Left colon (tissue), 2 donors: Measurements from ENCODE around the gene KCNJ10. TPM values are rescaled to one million over a fixed set of nuclear protein-coding genes. Genes with fewer than 3 reads are reported as not detected.

ENCODE experiments used
- ATAC-seq: fragments of 200-7000 bp; cut with Tn5 transposase; one replicate; pipeline ENCODE4 v1.9.1; 2020; ENCODE audit warnings: mild to moderate bottlenecking, moderate library complexity
- DNase-seq, 2 donors: peaks; one replicate each; pipeline ENCODE4 v3.0.0-alpha.2; 2020
- intact Hi-C, 2 donors: fragments of 100-400 bp; cut with DNase I in 1 of 2; cut with micrococcal nuclease in 1 of 2; formaldehyde crosslinking; loops; one replicate each; pipeline versions ENCODE4 v1.11.2 to v1.14.0; 2022; cut with DNase I, micrococcal nuclease
- total RNA-seq, 2 donors: library from RNA; stranded (reverse); fragmentation: NEBNext Ultra II Directional; extraction: Animal tissue kit (Norgen Biotek cat#: 25700); gene quantifications; one replicate each; pipeline ENCODE4 v1.2.1, GENCODE V29; 2021
- donor health status: DM: no; HTN: no; CAD: no.
- donor health status: DM: yes; HTN: yes; CAD: no.

KCNJ10 gene
- total RNA-seq, 2 donors from 2014 or later, result 0.45 TPM; not detected in 1

DNA sequence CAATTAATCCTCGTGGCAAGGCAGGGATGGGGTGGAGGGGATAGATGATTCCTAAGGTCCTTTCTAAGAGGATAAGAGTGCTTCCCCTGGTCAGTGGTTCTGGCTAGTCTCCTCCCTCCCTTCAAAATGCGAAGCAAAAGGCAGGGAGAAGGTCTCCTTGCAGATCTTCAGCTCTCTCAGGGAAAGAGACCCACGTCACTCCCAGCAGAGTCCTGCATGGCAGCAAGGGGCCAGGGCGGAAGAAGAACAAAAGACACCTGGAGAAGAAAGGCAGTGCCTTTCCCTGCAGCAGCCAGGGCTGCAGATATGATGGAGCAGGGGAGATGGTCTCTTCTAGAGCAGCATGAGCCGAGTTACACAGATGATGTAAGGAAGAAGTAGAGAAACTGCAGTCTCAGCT, 86.3 kb downstream of the KCNJ10 start:
- no peak for DNase-seq

DNA sequence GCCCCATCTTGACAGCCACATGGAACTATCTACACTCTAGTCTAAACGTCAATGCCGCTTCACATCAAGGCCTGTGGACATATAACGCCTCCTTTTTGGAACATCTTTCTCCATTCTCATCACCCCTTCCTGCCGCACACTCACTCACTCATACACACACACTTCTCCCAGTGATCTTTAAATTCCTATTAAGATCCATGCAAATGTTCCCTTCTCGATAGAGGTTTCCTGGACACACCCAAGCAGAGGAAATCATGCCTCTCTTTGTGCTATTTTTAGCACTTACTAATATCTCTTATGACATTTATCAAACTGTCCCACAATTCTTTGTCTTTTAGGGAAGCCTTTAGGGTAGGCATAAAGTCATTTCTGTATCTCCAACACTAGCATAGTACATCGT, 87.7 kb downstream of the KCNJ10 start:
- no peak for DNase-seq
- intact Hi-C loops, result no loop called here
- ATAC-seq, result no peak

More for the DNA sequence above, 86.3 kb downstream of the KCNJ10 start:
- intact Hi-C loops, result no loop called here
- ATAC-seq, result no peak

DNA sequence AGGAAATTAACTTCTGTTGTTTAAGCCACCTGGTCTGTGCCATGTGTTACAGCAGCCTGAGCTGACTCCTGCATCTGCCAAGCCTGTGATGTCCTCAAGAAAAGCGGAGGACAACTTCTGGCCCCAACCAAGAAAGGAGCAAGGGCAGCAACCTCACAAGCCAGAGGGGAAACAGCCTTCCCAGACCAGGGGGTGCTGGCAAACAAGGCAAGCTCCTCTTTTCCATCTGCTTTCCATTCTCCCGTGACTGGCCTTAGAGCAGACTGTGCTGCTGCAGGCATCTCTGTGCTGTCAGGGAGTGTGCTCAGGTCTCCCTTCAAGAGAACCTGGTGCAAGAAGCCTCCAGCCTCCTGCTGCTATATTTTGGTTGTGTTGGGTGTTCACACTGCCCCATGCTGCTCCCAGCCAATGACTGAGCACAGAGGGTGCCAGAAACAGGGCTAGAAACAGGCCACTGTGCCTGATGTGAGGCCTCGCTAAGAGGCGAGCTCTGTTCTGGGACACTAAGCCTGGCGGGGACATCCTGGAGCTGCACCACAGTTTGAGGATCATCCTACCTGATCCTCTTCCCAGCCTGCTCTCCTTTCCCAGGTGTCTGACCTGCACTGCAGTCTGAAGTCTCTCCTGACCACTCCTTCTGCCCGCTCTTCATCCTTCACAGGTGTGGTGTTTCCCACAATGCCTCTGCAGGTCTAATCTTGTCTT, 88.5 kb downstream of the KCNJ10 start:
- DNase-seq (no peak), ATAC-seq (no peak)
- intact Hi-C loops, result no loop called here

DNA sequence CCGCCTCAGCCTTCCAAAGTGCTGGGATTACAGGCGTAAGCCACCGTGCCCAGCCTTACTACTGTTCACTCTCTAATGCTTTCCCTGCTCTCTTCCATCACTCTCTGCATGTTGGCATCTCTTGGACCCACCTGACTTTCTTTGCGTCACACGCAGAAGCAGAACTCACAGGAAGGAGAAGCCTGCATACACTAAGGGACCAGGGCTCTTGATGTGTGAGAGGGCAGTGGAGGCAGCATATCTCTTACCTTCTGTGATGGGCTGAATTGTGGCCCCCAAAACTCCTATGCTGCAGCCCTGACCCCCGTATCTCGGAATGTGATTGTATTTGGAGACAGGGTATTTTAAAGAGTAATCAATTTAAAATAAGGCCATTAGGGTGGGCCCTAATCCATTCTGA, 89.2 kb downstream of the KCNJ10 start:
- no peak for DNase-seq
- intact Hi-C loops, result no loop called here
- no peak for ATAC-seq

DNA sequence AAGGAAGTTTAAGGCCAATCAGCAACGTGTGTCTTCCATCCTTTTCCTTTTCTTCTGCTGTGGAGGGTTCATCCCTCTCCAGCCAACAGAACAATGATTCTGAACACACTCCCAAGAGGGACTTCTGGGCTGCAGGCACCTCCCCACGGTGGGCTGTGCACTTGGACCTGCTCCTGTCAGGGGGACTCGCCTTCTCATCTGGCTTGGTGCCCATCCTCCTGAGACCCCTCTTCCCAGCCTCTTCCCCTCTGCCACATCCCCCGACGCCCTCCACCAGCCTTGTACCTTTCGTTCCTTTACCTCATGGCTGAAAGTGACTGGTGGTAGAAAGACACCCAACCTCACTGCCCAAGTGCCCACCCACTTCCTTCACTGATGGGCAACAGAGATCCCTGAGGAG, 89.9 kb downstream of the KCNJ10 start:
- DNase-seq (no peak), ATAC-seq (no peak)
- intact Hi-C loops, result no loop called here

DNA sequence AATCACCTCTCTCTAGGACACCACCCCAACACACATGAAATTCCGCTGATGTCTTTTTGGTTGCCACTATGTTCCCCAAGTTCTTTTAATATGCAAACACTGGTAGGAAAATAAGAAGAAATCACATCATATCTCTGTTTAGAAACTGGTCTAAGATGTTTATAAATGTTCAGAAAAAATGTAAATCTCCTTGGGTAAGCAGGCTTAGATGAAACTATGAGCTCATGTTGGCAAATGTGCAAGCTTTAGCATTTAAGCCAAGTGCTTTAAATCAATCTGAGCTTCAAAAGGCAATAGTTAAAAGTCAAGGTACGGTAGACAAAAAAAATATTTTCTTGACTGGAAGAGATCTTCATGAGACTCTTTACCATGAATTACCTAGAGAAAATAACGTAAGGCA, 90.7 kb downstream of the KCNJ10 start:
- intact Hi-C loops, result no loop called here
- no peak for DNase-seq
- no peak for ATAC-seq

DNA sequence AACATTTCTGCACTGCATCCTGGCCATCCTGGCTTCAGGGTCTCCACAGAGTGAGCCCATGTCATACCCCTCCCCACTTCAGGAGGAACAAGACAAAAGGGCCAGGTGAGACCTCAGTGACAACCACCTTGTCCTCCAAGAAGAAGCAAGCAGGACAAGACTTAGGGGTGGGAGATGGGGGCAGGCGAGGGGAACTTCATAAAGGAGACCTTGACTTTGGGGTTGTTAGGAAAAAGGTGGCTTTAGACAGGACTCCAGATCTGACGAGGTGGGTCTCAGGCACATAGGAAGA, 91.9 kb downstream of the KCNJ10 start:
- intact Hi-C loops, result no loop called here
- DNase-seq (no peak), ATAC-seq (no peak)

DNA sequence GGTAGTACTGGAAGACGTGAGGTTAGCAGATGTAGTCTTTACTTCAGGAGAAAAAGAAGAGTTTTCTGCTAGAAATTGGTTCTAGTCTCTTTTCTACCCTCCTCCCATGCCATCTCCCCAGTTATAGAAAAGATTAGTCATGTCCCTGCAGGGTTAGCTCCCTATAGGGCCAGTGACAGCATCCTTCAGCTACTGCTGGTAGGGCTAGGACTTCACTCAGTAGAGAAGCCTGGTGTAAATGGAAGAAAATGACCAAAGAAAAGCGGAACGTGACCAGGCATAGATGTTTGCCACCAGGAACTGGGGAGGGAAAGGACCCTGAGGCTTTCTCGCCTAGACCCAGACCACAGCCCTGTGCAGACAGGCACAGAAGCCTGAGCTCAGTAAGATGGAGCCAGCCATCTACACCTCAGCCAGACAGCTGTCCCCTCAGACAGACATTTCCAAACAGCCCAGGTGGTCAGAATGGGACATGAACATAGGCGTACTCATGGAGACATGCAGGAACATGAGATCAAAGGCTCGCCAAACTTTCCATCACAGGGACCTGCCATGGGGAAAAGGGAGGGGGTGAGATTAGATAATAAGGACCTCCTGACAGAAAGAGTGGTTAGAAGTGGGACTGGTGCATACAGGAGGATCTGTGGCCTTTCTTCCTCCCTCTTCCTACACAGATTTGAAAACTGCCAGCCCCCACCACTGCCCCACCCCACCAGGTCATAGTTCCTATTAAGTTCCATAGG, 92.4 kb downstream of the KCNJ10 start:
- ATAC-seq (no peak), DNase-seq (no peak)
- intact Hi-C loops, result no loop called here

DNA sequence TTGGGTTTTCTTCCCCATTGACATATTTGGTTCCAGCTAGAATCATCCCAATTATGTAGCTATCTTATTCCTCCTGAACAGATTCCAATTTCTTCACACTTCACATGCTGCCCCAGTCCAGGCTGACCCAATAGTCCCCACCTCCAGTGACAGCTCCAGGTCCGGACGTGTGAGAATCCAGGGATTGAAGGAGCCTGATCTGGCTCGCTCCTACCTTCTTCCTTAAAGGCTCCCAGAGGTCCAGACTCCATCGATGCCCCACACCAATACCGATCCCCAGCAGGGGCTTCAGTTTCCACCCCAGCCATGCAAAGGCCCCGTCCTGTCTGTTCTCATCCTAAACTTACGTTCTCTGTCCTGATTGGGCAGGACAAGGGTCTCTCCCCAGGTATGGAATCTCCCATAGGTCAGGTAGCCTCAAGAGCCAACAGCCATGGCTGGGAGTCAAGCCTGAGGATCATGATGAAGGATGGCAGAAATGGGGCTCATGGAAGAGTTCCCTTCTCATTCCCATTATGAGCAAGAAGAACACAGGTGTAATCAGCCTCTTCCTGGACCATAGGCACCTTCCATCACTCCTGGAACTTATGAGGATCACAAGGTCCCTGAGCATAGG, 95.5 kb downstream of the KCNJ10 start:
- intact Hi-C loops, result no loop called here

DNA sequence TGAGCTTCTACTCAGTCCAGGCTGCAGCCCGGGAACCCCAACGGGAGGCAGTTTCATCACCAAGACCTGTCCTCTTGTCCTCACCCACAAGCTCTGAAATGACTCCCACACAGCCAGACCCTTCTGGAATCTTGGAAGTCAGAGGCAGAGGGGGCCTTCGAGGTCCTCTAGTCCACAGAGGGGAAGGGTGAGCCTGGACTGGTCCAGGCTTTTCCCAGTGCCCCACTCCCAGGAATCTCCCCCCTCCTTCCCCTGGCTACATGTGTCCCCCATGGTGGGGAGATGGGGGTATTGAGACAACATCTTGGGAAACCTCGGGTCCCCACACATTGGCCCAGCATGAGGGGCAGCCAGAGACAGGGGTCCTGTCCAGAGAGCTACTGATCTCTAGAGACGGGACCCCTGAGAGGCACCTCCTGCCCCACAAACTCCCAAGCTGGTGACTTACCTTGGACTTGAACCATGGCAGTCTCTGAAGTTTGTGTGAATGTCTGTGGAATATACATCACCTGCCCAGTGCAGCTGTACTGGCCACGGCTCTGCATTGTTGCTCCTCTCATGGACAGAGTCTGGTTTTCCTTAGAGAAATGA, 96.5 kb downstream of the KCNJ10 start:
- intact Hi-C loops, result no loop called here
- ATAC-seq, result no peak
- DNase-seq, result peak in 1 of 2 donors; percentile 20

More for the DNA sequence above, 95.5 kb downstream of the KCNJ10 start:
- no peak for ATAC-seq
- no peak for DNase-seq

DNA sequence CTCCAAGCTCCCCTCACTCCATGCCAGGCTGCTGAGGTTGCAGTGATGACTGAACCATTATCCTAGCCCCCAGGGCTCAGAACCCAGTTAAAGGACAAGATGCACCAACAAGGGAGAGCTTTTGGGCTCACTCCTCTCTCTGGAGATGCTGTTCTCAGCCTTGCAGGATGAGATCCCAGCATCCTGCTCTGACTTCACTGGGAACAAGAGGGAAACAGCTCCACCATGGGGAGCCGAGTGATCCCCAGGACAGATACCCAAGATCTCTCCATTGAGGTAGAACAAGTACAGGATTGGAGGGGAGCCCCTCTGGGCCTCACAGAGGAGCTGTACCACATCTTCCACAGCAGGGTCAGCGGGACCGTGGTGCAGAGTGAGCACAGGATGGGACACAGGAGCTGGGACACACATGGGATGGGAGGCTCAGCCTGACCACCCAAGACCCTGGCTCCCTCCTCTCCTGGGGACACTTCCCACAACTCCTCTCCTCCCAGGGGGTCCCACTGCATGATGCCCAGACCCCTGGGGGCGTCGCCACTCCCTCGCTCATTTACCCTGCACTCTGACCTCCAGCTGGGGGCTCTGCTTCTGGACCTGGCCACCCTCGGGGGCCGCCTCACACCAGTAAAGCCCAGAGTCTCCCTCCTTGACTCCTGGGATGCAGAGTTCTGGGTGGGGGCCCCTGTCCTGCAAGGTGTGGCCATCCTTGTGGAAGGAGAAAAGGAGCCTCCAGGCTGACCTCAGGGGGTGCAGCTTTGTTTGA, 97.3 kb downstream of the KCNJ10 start:
- peak in 1 of 2 donors; percentile 20 for DNase-seq
- ATAC-seq, result no peak
- intact Hi-C loops, result no loop called here

DNA sequence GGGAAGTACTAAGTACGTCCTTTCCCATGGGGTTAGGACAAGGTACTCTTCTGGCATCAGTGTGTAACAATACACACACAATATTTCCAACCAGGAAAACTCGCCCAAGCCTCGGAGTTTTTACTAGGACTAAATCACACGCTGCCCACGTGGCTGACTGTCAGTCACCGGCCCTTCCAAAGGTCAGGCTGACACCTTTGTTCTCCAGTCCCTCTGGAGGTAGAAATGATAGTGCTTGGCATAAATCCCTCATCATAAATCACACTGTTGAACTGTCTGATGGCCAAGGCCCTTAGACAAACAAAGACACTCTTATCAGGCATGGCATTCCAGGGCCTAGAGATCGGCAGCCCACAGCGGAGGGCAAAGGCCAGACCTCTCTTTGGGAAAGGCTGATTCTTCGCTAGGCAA, 99.0 kb downstream of the KCNJ10 start:
- intact Hi-C loops, result no loop called here
- DNase-seq (peak; percentile 84 to 91), ATAC-seq (peak; percentile 95)

DNA sequence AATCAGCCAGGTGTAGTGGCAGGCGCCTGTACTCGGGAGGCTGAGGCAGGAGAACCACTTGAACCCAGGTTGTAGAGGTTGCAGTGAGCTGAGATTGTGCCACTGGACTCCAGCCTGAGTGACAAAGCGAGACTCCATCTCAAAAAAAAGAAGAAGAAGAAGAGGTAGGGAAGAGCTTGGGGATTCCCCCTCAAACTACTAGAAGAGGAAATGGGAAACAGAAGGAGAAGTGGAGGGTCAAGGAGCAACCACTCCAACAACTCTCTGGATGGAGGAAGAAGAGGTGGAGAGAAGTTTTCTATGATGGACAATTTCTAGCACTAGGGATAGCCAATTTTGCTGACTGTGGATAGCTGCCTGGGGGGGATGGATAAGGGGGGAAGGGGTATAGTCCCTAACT, 101.1 kb downstream of the KCNJ10 start:
- intact Hi-C loops, result no loop called here
- DNase-seq, result no peak
- no peak for ATAC-seq

DNA sequence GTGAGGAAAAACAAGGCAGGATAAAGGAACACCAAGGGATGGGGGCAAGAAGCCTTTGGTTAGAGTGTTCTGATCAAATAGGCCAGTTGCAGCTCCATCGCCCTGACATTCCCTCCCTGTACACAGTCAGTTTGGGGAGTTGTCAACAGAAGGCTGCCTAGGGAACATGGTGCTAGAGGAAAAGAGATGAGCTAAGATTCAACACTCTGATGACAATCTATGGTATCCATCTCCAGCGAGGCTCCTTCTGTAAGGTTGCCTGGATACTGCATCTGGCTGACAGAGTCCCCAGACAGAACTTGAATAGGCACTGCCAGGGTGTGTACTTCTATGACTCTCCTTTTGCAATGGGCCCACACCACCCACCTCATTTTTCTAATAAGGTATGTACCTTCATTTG, 104.7 kb downstream of the KCNJ10 start:
- intact Hi-C loops, result no loop called here
- DNase-seq (no peak), ATAC-seq (no peak)

DNA sequence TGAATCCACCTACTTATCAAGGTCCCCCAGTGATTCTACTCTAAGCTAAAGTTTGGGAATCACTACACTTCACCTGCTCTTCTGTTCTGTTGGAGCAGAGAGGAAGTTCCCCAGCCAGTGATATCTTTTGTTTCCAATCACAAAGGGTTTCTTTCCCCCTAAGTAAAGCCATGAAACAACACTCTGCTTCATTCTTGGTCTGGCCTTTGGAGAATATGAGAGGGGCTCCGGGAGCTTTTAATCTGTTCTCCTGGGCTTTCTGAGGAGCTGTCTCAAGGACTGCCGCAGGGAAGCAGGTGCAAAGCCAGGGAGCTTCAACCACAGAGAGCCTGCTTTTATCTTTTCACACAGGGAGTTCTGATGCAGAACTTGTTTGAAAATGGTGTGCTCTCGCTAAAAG, 105.8 kb downstream of the KCNJ10 start:
- no peak for ATAC-seq
- DNase-seq, result no peak
- intact Hi-C loops, result no loop called here

DNA sequence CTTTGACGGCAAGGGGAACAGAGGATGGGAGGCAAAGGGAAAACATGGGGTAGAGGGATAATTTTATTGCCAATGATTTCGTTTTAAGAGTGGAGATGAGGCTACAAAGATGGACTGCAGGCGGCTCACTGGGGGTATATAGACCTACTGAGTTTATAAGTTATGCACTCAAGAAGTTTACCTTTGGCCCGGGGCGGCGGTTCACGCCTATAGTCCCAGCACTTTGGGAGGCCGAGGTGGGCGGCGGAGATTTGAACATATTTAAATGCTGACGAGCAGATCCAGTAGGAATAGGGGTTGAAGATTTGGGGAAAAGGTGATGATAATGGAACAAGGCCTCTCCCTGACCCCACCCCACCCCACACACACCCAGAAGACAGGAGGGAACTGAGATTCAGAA, 107.8 kb downstream of the KCNJ10 start:
- intact Hi-C loops, result no loop called here
- ATAC-seq (no peak), DNase-seq (peak; percentile 33 to 44)

DNA sequence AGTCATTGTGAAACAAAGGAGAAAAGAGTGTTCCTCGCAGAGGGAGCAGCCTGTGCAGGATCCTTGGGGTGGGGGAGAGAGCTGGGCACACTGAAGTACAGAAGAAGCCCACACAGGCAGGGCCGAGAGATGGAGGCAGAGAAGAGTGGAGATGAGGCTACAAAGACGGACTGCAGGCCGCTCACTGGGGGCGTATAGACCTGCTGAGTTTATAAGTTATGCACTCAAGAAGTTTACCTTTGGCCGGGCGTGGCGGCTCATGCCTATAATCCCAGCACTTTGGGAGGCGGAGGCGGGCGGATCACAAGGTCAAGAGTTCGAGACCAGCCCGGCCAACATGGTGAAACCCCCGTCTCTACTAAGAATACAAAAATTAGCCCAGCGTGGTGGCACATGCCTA, 108.3 kb downstream of the KCNJ10 start:
- DNase-seq, result peak; percentile 77 to 85
- intact Hi-C loops, result no loop called here
- peak; percentile 65 for ATAC-seq

DNA sequence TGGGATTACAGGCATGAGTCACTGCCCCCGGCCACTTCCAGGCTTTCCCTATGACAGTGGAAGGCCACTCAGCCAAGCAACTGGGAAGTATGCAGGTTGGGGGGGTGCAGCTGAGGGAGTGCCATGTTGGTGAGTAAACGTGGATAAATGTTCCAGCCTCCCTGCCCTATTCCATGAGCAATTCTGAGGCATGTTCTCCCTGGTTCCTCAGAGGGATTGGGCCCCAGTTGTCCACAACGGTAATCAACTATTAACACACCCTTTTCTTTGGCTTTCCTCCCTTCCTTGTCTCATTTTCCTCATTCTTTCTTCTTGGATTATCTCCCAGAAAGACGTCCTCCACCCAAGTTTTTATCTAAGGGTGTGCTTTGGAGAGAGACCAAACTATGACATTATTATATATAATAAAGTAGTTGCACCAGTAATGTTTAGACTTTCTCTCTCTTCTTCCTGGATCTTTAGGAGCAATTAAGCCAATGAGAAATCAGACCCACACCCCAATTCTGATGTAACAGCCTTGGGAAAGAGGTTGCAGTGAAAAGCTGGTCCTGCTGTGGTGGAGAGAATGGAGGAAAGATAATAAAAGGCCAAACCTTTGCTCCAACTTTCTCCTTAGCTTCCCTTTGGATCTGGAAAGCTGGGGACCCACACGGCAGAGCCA, 109.1 kb downstream of the KCNJ10 start:
- DNase-seq (peak; percentile 77 to 91), ATAC-seq (peak; percentile 85)
- intact Hi-C loops, result no loop called here

DNA sequence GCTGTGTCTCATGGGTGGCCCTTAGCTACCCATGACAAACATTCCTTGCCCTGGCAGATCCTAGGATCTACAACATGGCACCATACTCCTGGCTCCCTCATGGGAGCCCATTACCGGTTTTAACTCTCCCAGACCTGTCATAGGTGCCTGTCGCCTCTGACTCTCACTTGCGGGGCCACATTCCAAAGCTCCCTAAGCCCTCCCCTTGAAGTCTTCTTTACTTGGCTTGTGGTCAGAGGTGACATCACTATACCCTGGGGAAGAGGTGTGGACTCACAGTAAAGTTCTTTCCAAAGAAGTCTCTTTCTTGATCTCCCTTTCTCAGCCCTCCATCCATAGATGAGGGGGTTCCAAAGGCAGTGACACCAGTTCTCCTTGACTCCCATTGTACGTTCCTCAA, 110.5 kb downstream of the KCNJ10 start:
- intact Hi-C loops, result no loop called here
- ATAC-seq, result no peak
- DNase-seq, result no peak
